Measurements from ENCODE around the gene IFT74.

The IFT74 gene

GRCh38 chr9:27053369-27054022 lies 97.3 kb downstream of the IFT74 start:
- H3K4me1 ChIP-seq (ENCODE audit: control insufficient read depth in 1 of 2, insufficient read depth in 1 of 2, low read depth in 1 of 2, low read length in 1 of 2) = no peaks in the 10 kb centered on the region
- no peak for TF ChIP-seq CTCF (IDR thresholded peaks at IDR 0.05)
- H3K9me3 ChIP-seq = no peaks in the 10 kb centered on the region
- H3K27ac ChIP-seq = no peak overlapping the region
- no peaks in the 10 kb centered on the region for H3K36me3 ChIP-seq
- no peak overlapping the region for H3K4me3 ChIP-seq (ENCODE audit: low read depth in 1 of 2, low read length in 1 of 2)
- no peaks in the 10 kb centered on the region for H3K27me3 ChIP-seq

DNA sequence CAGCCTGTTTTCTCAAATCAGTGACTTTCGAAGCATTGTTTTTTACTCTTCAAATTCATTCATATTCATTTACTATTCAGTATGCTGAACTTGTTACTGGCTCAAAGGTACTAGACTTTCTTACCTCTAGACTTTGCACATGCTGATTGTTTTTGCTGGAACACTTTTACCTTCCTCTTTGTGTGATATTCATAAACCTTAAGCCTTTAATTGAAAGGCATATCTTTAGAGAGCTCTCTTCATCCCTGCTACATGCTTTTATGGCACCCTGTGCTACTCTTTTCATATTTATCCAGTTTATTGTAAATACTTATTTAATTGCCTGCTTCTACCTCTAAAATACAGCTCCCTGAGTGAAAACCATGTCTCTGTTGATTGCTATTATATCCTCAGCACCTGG lies 97.9 kb downstream of the IFT74 start:
- no peak for TF ChIP-seq CTCF (IDR thresholded peaks at IDR 0.05)
- Histone ChIP-seq H3K4me1 (ENCODE audit: control insufficient read depth in 1 of 2, insufficient read depth in 1 of 2, low read depth in 1 of 2, low read length in 1 of 2) (no peaks in the 10 kb centered on the region), H3K9me3 (no peaks in the 10 kb centered on the region), H3K36me3 (no peaks in the 10 kb centered on the region), H3K4me3 (ENCODE audit: low read depth in 1 of 2, low read length in 1 of 2) (no peak overlapping the region), H3K27me3 (no peaks in the 10 kb centered on the region), H3K27ac (no peak overlapping the region)

DNA sequence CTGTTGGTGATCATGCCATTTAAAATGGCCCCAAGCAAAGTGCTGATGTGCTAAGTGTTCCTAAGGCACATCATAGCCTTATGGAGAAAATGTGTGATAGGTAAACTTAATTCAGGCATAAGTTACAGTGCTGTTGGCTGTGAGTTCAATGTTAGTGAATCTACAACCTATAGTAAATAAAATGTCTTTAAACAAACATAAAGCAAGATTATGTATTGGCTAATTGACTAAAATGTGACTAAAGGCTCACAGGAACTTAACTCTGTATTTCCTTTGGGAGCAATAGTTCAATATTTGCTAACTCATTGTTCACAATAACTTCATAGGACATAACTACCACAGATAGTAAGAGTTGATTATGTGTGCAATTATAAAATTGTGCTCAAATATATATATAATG lies 98.6 kb downstream of the IFT74 start:
- H3K36me3 ChIP-seq = no peaks in the 10 kb centered on the region
- H3K4me1 ChIP-seq (ENCODE audit: control insufficient read depth in 1 of 2, insufficient read depth in 1 of 2, low read depth in 1 of 2, low read length in 1 of 2) = no peaks in the 10 kb centered on the region
- H3K9me3 ChIP-seq = no peaks in the 10 kb centered on the region
- H3K27me3 ChIP-seq = no peaks in the 10 kb centered on the region
- no peak overlapping the region for H3K4me3 ChIP-seq (ENCODE audit: low read depth in 1 of 2, low read length in 1 of 2)
- TF ChIP-seq CTCF (IDR thresholded peaks at IDR 0.05) = no peak
- no peak overlapping the region for H3K27ac ChIP-seq

GRCh38 chr9:27059412-27059811 lies 103.2 kb downstream of the IFT74 start:
- no peaks in the 10 kb centered on the region for H3K9me3 ChIP-seq
- no peaks in the 10 kb centered on the region for H3K4me1 ChIP-seq (ENCODE audit: control insufficient read depth in 1 of 2, insufficient read depth in 1 of 2, low read depth in 1 of 2, low read length in 1 of 2)
- H3K4me3 ChIP-seq (ENCODE audit: low read depth in 1 of 2, low read length in 1 of 2) = no peak overlapping the region
- TF ChIP-seq CTCF (IDR thresholded peaks at IDR 0.05) = no peak
- no peaks in the 10 kb centered on the region for H3K27me3 ChIP-seq
- H3K36me3 ChIP-seq = no peaks in the 10 kb centered on the region
- no peak overlapping the region for H3K27ac ChIP-seq

GRCh38 chr9:27059907-27060306 lies 103.7 kb downstream of the IFT74 start:
- no peaks in the 10 kb centered on the region for H3K4me1 ChIP-seq (ENCODE audit: control insufficient read depth in 1 of 2, insufficient read depth in 1 of 2, low read depth in 1 of 2, low read length in 1 of 2)
- no peaks in the 10 kb centered on the region for H3K36me3 ChIP-seq
- no peaks in the 10 kb centered on the region for H3K9me3 ChIP-seq
- no peak overlapping the region for H3K27ac ChIP-seq
- TF ChIP-seq CTCF (IDR thresholded peaks at IDR 0.05) = no peak
- no peaks in the 10 kb centered on the region for H3K27me3 ChIP-seq
- H3K4me3 ChIP-seq (ENCODE audit: low read depth in 1 of 2, low read length in 1 of 2) = no peak overlapping the region

- H3K4me1 ChIP-seq (ENCODE audit: control insufficient read depth in 1 of 2, insufficient read depth in 1 of 2, low read depth in 1 of 2, low read length in 1 of 2) = no peaks in the 10 kb centered on the region
- H3K27me3 ChIP-seq = no peaks in the 10 kb centered on the region
- H3K27ac ChIP-seq = no peak overlapping the region
- H3K36me3 ChIP-seq = no peaks in the 10 kb centered on the region
- TF ChIP-seq CTCF (IDR thresholded peaks at IDR 0.05) = no peak
- no peaks in the 10 kb centered on the region for H3K9me3 ChIP-seq
- H3K4me3 ChIP-seq (ENCODE audit: low read depth in 1 of 2, low read length in 1 of 2) = no peak overlapping the region
Measured at GRCh38 chr9:27065288-27065687, 109.1 kb downstream of the IFT74 start.
